BE2C (cell line): ENCODE results near the gene KDELR1.
"Not testable (repeated sequence)": the region's sequence is repeated elsewhere in the genome, so short reads cannot be mapped to it uniquely, and the experiment has no call there.

Source experiments
- DNase-seq: peaks from one replicate; pipeline ENCODE4 v3.0.0-alpha.2; 2020
- H3K27me3 ChIP-seq: fragments of 250-450 bp; sonication (Bioruptor Pico); 2 replicates; pipeline ENCODE4 v1.5.1; 2020; ENCODE audit warnings: mild to moderate bottlenecking
- H3K36me3 ChIP-seq: fragments of 250-450 bp; sonication (Bioruptor Pico); 2 replicates; pipeline ENCODE4 v1.5.1; 2020; ENCODE audit warnings: mild to moderate bottlenecking
- H3K4me1 ChIP-seq: fragments of 250-450 bp; sonication (Bioruptor Pico); 2 replicates; pipeline ENCODE4 v1.5.1; 2020
- H3K4me3 ChIP-seq: 2 replicates; pipeline ENCODE4 v1.5.1; 2011; ENCODE audit warnings: low read depth, low read length
- H3K9me3 ChIP-seq: fragments of 250-450 bp; sonication (Bioruptor Pico); 2 replicates; pipeline ENCODE4 v1.5.1; 2020
- CTCF ChIP-seq: IDR thresholded peaks from 2 replicates; pipeline ENCODE4 v1.5.1; 2012; ENCODE audit warnings: mild to moderate bottlenecking, low read depth, low read length

Gene KDELR1

DNA sequence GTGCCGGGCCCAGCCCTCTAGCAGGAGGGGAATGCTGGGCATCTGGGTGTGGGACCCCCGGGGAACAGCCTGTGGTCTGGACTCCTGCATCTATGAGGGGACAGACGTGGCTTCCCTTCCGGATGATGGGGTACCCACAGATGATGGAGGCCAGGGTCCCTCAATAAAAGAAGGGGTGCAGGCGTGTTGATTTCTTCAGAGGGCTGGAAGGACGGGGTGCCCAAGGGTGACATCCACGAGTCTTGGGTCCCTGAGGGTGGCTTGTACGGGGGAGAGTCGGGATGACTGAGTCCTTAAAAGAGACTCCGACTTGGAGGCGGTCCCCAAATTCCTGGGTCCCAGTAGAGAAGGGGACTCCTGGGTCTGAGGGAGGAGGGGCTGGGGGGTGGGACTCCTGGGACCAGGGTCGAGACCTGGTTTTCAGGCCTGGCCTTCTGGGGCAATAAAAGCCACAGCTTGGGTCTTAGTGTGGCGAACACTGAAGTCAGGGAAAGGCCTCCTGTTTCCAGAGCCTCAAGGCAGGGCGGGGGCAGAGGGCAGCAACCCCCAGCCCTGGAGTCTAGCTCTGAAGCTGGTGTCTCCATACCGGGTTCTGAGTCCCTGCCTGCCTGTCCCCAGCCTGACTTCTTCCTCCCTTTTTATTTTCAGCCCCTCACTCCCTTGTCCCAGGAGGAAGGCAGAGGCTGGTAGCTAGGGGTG lies 1.7 kb upstream of the KDELR1 start:
- H3K9me3 ChIP-seq, result no peaks in the 10 kb centered on the region
- H3K4me1 ChIP-seq, result peaks cover 12% of the 10 kb centered on the region
- TF ChIP-seq CTCF, result no peak
- peak overlapping the region; percentile 31 for H3K4me3 ChIP-seq
- no peak for DNase-seq
- peaks cover 34% of the 10 kb centered on the region for H3K27me3 ChIP-seq
- H3K36me3 ChIP-seq, result peaks cover 12% of the 10 kb centered on the region

GRCh38 chr19:48392006-48392344 lies 624 bp upstream of the KDELR1 start:
- H3K4me3 ChIP-seq, DNase-seq, H3K4me1 ChIP-seq, H3K9me3 ChIP-seq: not testable (repeated sequence)
- Histone ChIP-seq H3K36me3 (peaks cover 20% of the 10 kb centered on the region), H3K27me3 (peaks cover 26% of the 10 kb centered on the region)

DNA sequence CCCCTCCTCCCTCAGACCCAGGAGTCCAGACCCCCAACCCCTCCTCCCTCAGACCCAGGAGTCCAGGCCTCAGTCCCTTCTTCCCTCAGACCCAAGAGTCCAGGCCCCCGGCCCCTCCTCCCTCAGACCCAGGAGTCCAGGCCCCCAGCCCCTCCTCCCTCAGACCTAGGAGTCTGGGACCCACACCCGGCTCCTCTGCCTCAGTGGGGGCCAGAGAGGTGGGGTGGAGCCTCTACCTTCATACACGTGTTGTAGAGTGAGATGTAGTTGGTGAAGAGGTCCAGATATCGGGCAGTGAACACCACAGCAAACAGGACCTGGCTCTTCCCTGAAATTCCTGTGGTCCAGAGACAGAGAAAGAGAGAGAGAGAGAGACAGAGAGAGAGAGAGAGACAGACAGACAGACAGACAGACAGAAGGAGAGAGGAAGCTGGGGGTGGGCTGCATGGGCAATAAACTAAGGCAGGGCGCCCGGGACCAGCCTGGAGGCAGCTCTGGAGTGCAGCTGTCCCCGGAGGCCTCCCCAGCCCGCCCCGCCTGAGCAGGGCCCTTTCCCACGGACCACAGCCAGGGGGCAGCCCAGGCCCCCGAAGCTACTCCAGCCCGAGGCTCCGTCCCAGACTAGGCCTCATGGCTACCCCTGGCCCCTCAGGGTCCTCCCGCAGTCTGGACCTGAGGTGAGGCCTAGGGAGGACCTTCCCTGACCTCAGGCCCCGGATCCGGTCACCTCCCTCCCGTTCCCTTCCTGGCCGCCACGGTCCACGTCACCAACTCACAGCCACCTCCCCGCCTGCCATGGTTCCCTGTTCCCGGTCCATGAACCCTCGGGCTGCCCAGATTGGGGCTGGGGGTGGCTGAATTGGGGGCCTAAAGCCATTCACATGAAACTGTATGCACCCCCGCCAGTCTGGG lies 907 bp downstream of the KDELR1 start:
- peak overlapping the region; percentile 75 for H3K4me3 ChIP-seq
- peaks cover 19% of the 10 kb centered on the region for H3K27me3 ChIP-seq
- H3K9me3 ChIP-seq, result no peaks in the 10 kb centered on the region
- peak; percentile 66 for TF ChIP-seq CTCF
- peaks cover 10% of the 10 kb centered on the region for H3K4me1 ChIP-seq
- DNase-seq, result peak; percentile 80
- H3K36me3 ChIP-seq, result peaks cover 30% of the 10 kb centered on the region

DNA sequence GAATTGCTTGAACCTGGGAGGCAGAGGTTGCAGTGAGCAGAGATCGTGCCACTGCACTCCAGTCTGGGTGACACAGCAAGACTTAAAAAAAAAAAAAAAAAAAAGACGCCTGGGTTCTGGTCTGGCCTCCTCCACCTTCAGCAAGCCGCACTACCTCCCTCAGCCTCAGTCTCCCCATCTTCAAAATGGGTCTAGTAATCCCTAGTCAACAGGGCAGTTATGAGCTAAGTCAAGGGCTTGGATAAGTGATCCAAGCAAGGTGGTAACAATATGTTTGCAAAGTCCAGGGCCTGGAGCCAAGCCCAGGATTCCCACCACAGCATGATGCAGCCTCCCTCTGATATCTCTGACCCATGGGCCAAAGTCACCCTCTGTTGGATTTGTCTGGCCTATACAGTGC lies 4.4 kb downstream of the KDELR1 start:
- no peak for TF ChIP-seq CTCF
- no peaks in the 10 kb centered on the region for H3K4me1 ChIP-seq
- no peak overlapping the region for H3K4me3 ChIP-seq
- H3K27me3 ChIP-seq, result no peaks in the 10 kb centered on the region
- peaks cover 47% of the 10 kb centered on the region for H3K36me3 ChIP-seq
- H3K9me3 ChIP-seq, result no peaks in the 10 kb centered on the region
- no peak for DNase-seq

- no peak overlapping the region for H3K4me3 ChIP-seq
- H3K4me1 ChIP-seq, result no peaks in the 10 kb centered on the region
- H3K9me3 ChIP-seq, result no peaks in the 10 kb centered on the region
- TF ChIP-seq CTCF, result no peak
- DNase-seq, result no peak
- H3K36me3 ChIP-seq, result peaks cover 47% of the 10 kb centered on the region
- no peaks in the 10 kb centered on the region for H3K27me3 ChIP-seq
These were observed 5.8 kb downstream of the KDELR1 start for GRCh38 chr19:48385461-48386087.

GRCh38 chr19:48382286-48382685 lies 9.1 kb downstream of the KDELR1 start:
- TF ChIP-seq CTCF, result no peak
- Histone ChIP-seq H3K4me1 (no peaks in the 10 kb centered on the region), H3K4me3 (no peak overlapping the region), H3K27me3 (no peaks in the 10 kb centered on the region), H3K9me3 (no peaks in the 10 kb centered on the region), H3K36me3 (peaks cover 30% of the 10 kb centered on the region)
- no peak for DNase-seq
